ENCODE results near the gene SBSN. TPM values are rescaled to one million over a fixed set of nuclear protein-coding genes. Genes with fewer than 3 reads are reported as not detected.

SBSN gene
- total RNA-seq, 1 experiment from 2014 or later = 0.39 TPM

- ChIA-PET CTCF (no interaction called here), POLR2A (no interaction called here)
- no peak overlapping the region for H3K27ac ChIP-seq (ENCODE audit: low read length)
- H3K4me1 ChIP-seq (ENCODE audit: control insufficient read depth, insufficient read depth, low read length) = peaks cover 12% of the 10 kb centered on the region
- no peaks in the 10 kb centered on the region for H3K9me3 ChIP-seq (ENCODE audit: control insufficient read depth, insufficient read depth, low read depth, low read length)
- H3K4me3 ChIP-seq (ENCODE audit: low read depth in 2 of 2, low read length in 2 of 2) = peak overlapping the region in 1 of 2 experiments; percentile 79; a peak in 1 of 4 replicates
- peaks cover 6% of the 10 kb centered on the region; the same call in 1 of the 2 replicates for H3K36me3 ChIP-seq (ENCODE audit: control insufficient read depth, insufficient read depth, low read length)
- ATAC-seq (no peak), DNase-seq (ENCODE audit: low read depth, low spot score) (no peak)
- in situ Hi-C loops (cut with HindIII; ENCODE audit: low pct_unique_long_range_greater_than_20kb, low sequenced_read_pairs) = no loop called here
- TF ChIP-seq CTCF (IDR thresholded peaks at IDR 0.05) = no peak
- BruUV-seq (replicated peaks) = no TSS peak
- no peaks in the 10 kb centered on the region for H3K27me3 ChIP-seq (ENCODE audit: control insufficient read depth, insufficient read depth, low read length)
- intact Hi-C loops (cut with micrococcal nuclease; ENCODE audit: unreplicated experiment) = no loop called here
These were observed 15.4 kb upstream of the SBSN start for GRCh38 chr19:35543280-35544109.

- Histone ChIP-seq H3K27me3 (ENCODE audit: control insufficient read depth, insufficient read depth, low read length) (no peaks in the 10 kb centered on the region), H3K4me1 (ENCODE audit: control insufficient read depth, insufficient read depth, low read length) (peaks cover 12% of the 10 kb centered on the region), H3K36me3 (ENCODE audit: control insufficient read depth, insufficient read depth, low read length) (peaks cover 6% of the 10 kb centered on the region; the same call in 1 of the 2 replicates), H3K9me3 (ENCODE audit: control insufficient read depth, insufficient read depth, low read depth, low read length) (no peaks in the 10 kb centered on the region), H3K4me3 (ENCODE audit: low read depth in 2 of 2, low read length in 2 of 2) (no peak overlapping the region), H3K27ac (ENCODE audit: low read length) (no peak overlapping the region)
- ChIA-PET POLR2A (no interaction called here), CTCF (no interaction called here)
- DNase-seq (ENCODE audit: low read depth, low spot score) (no peak), ATAC-seq (no peak)
- in situ Hi-C loops (cut with HindIII; ENCODE audit: low pct_unique_long_range_greater_than_20kb, low sequenced_read_pairs) (no loop called here), intact Hi-C loops (cut with micrococcal nuclease; ENCODE audit: unreplicated experiment) (no loop called here)
- BruUV-seq (replicated peaks) = no TSS peak
- 0 out of 2 replicates have a peak, but pooled peaks have one; percentile 27 for TF ChIP-seq POLR2AphosphoS5 (IDR thresholded peaks at IDR 0.05; ENCODE audit: low read depth, low read length)
- no peak for TF ChIP-seq CTCF (IDR thresholded peaks at IDR 0.05)
- no peak for TF ChIP-seq SIN3A (IDR thresholded peaks at IDR 0.05; ENCODE audit: borderline replicate concordance, insufficient read depth, low read depth, low read length)
- TF ChIP-seq, protein P1, sequence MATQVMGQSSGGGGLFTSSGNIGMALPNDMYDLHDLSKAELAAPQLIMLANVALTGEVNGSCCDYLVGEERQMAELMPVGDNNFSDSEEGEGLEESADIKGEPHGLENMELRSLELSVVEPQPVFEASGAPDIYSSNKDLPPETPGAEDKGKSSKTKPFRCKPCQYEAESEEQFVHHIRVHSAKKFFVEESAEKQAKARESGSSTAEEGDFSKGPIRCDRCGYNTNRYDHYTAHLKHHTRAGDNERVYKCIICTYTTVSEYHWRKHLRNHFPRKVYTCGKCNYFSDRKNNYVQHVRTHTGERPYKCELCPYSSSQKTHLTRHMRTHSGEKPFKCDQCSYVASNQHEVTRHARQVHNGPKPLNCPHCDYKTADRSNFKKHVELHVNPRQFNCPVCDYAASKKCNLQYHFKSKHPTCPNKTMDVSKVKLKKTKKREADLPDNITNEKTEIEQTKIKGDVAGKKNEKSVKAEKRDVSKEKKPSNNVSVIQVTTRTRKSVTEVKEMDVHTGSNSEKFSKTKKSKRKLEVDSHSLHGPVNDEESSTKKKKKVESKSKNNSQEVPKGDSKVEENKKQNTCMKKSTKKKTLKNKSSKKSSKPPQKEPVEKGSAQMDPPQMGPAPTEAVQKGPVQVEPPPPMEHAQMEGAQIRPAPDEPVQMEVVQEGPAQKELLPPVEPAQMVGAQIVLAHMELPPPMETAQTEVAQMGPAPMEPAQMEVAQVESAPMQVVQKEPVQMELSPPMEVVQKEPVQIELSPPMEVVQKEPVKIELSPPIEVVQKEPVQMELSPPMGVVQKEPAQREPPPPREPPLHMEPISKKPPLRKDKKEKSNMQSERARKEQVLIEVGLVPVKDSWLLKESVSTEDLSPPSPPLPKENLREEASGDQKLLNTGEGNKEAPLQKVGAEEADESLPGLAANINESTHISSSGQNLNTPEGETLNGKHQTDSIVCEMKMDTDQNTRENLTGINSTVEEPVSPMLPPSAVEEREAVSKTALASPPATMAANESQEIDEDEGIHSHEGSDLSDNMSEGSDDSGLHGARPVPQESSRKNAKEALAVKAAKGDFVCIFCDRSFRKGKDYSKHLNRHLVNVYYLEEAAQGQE (IDR thresholded peaks at IDR 0.05; ENCODE audit: insufficient read depth in 1 of 2, low read depth in 2 of 2, low read length in 1 of 2) = no peak
- TF ChIP-seq TCF7L2 (IDR thresholded peaks at IDR 0.05; ENCODE audit: low read depth, low read length) = no peak
These were observed 14.1 kb upstream of the SBSN start for GRCh38 chr19:35542209-35542608.

Measured in Panc1 (cell line).